GM12892 (cell line): ENCODE measurements around the gene ZCCHC14. TPM values are rescaled to one million over a fixed set of nuclear protein-coding genes. Genes with fewer than 3 reads are reported as not detected.

ENCODE experiments used
- DNase-seq: peaks from one replicate; pipeline ENCODE4 v3.0.0; 2011; ENCODE audit not compliant: insufficient read length
- FAIRE-seq: peaks from 2 replicates; lab custom pipeline; 2011; peaks lifted over from hg19 to GRCh38; lab: Jason Lieb, UNC
- POLR2A ChIP-seq: IDR thresholded peaks from 2 replicates; pipeline ENCODE4 v1.6.1; 2011; ENCODE audit warnings: low read depth, low read length, control low read depth
- POLR2AphosphoS5 ChIP-seq: IDR thresholded peaks from 2 replicates; pipeline ENCODE4 v1.6.1; 2011; ENCODE audit warnings: low read depth, low read length, control low read depth
- TAF1 ChIP-seq: IDR thresholded peaks from 2 replicates; pipeline ENCODE4 v1.6.1; 2011; ENCODE audit warnings: low read depth, mild to moderate bottlenecking, control low read depth, low read length, borderline replicate concordance
- polyA plus RNA-seq: library from polyadenylated mRNA; unstranded; fragments of >200 nt; gene quantifications from one replicate; pipeline ENCODE4 v1.2.1, GENCODE V29; 2012; ENCODE audit warnings: missing spikeins, inconsistent platforms; ENCODE audit not compliant: missing spikeins

The ZCCHC14 gene
- 0.30 TPM for polyA plus RNA-seq

GRCh38 chr16:87492721-87493607 is at the start of gene ZCCHC14:
TSS of gene ZCCHC14 (minus strand) at chr16:87493024. CDS start at chr16:87492238, 786 bp downstream.
- TF ChIP-seq POLR2AphosphoS5 (no peak), TAF1 (no peak), POLR2A (no peak)
- DNase-seq (peak; percentile 91), FAIRE-seq (no peak)

GRCh38 chr16:87541872-87542234 is 49.0 kb upstream of the ZCCHC14 start:
- no peak for TF ChIP-seq POLR2AphosphoS5
- no peak for TF ChIP-seq POLR2A
- no peak for TF ChIP-seq TAF1
- FAIRE-seq (no peak), DNase-seq (no peak)

GRCh38 chr16:87541147-87541871 is 48.5 kb upstream of the ZCCHC14 start:
- no peak for DNase-seq
- TF ChIP-seq TAF1 (no peak), POLR2A (no peak), POLR2AphosphoS5 (no peak)
- FAIRE-seq = no peak

GRCh38 chr16:87540897-87541146 is 48.0 kb upstream of the ZCCHC14 start:
- TF ChIP-seq TAF1 = no peak
- no peak for TF ChIP-seq POLR2A
- TF ChIP-seq POLR2AphosphoS5 = no peak
- DNase-seq (no peak), FAIRE-seq (no peak)

- FAIRE-seq = no peak
- no peak for DNase-seq
- TF ChIP-seq POLR2AphosphoS5 = no peak
- TF ChIP-seq TAF1 = no peak
- no peak for TF ChIP-seq POLR2A
Measured at GRCh38 chr16:87540072-87540896, 47.5 kb upstream of the ZCCHC14 start.

GRCh38 chr16:87539113-87539512 is 46.3 kb upstream of the ZCCHC14 start:
- TF ChIP-seq POLR2AphosphoS5 = no peak
- TF ChIP-seq POLR2A = no peak
- no peak for TF ChIP-seq TAF1
- DNase-seq = no peak
- FAIRE-seq = no peak

GRCh38 chr16:87538594-87538993 is 45.8 kb upstream of the ZCCHC14 start:
- TF ChIP-seq TAF1 (no peak), POLR2AphosphoS5 (no peak), POLR2A (no peak)
- FAIRE-seq = no peak
- DNase-seq = no peak

- FAIRE-seq = no peak
- no peak for DNase-seq
- TF ChIP-seq POLR2A (no peak), TAF1 (no peak), POLR2AphosphoS5 (no peak)
Measured at GRCh38 chr16:87538160-87538559, 45.3 kb upstream of the ZCCHC14 start.

GRCh38 chr16:87536795-87537142 is 43.9 kb upstream of the ZCCHC14 start:
- FAIRE-seq (no peak), DNase-seq (no peak)
- TF ChIP-seq TAF1 (no peak), POLR2AphosphoS5 (no peak), POLR2A (no peak)

- TF ChIP-seq TAF1 (no peak), POLR2AphosphoS5 (no peak), POLR2A (no peak)
- DNase-seq (no peak), FAIRE-seq (no peak)
Measured at GRCh38 chr16:87535855-87536794, 43.3 kb upstream of the ZCCHC14 start.
